Ishikawa (cell line): ENCODE measurements around the gene FAM170B.

ENCODE experiments used
- CEBPB ChIP-seq: IDR thresholded peaks from 2 replicates; pipeline ENCODE4 v1.6.1; 2012
- EP300 ChIP-seq: IDR thresholded peaks from 2 replicates; pipeline ENCODE4 v1.6.1; 2012; ENCODE audit warnings: borderline replicate concordance
- FOXM1 ChIP-seq: IDR thresholded peaks from 2 replicates; pipeline ENCODE4 v1.6.1; 2012; ENCODE audit warnings: low read depth, borderline replicate concordance
- MAX ChIP-seq: IDR thresholded peaks from 2 replicates; pipeline ENCODE4 v1.6.1; 2012
- RAD21 ChIP-seq: IDR thresholded peaks from 2 replicates; pipeline ENCODE4 v1.6.1; 2012; ENCODE audit warnings: low read depth
- REST ChIP-seq: IDR thresholded peaks from 2 replicates; pipeline ENCODE4 v1.6.1; 2012; ENCODE audit warnings: low read depth, mild to moderate bottlenecking
- TAF1 ChIP-seq: IDR thresholded peaks from 2 replicates; pipeline ENCODE4 v1.6.1; 2012; ENCODE audit warnings: low read depth, mild to moderate bottlenecking
- YY1 ChIP-seq: IDR thresholded peaks from 2 replicates; pipeline ENCODE4 v1.6.1; 2012; ENCODE audit warnings: low read depth
- TF ChIP-seq, protein P1 (sequence below): IDR thresholded peaks from 2 replicates; pipeline ENCODE4 v1.6.1; 2012

GRCh38 chr10:49176310-49177268, 42.8 kb upstream of the FAM170B start:
- TF ChIP-seq EP300 (no peak), TAF1 (no peak), RAD21 (no peak), MAX (no peak), REST (no peak), YY1 (no peak), FOXM1 (no peak), CEBPB (no peak)
- TF ChIP-seq, protein P1, sequence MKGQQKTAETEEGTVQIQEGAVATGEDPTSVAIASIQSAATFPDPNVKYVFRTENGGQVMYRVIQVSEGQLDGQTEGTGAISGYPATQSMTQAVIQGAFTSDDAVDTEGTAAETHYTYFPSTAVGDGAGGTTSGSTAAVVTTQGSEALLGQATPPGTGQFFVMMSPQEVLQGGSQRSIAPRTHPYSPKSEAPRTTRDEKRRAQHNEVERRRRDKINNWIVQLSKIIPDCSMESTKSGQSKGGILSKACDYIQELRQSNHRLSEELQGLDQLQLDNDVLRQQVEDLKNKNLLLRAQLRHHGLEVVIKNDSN, result no peak
